CD4-positive, alpha-beta T cell treated with Interleukin-17A for 1 hour (primary cell): Measurements from ENCODE around the gene CTRB1.

ENCODE experiments used
- DNase-seq: peaks from one replicate; pipeline ENCODE4 v3.0.0-alpha.2; 2020

Gene CTRB1

GRCh38 chr16:75218256-75219076, at the start of gene CTRB1:
Gene CTRB1, plus strand, starts transcription at chr16:75218988. Its CDS starts 20 bp downstream, at chr16:75219008.
- DNase-seq, result no peak

- DNase-seq, result no peak
Observed at GRCh38 chr16:75169899-75170405, 48.8 kb upstream of the CTRB1 start.

GRCh38 chr16:75172578-75172977, 46.2 kb upstream of the CTRB1 start:
- DNase-seq, result no peak

- DNase-seq, result no peak
Observed at GRCh38 chr16:75175074-75175473, 43.7 kb upstream of the CTRB1 start.

- DNase-seq, result no peak
Observed at GRCh38 chr16:75176926-75177325, 41.9 kb upstream of the CTRB1 start.

- no peak for DNase-seq
Observed at GRCh38 chr16:75179208-75179607, 39.6 kb upstream of the CTRB1 start.

- DNase-seq, result no peak
Observed at GRCh38 chr16:75181630-75182029, 37.2 kb upstream of the CTRB1 start.

GRCh38 chr16:75188832-75189477, 29.8 kb upstream of the CTRB1 start:
- no peak for DNase-seq

- no peak for DNase-seq
Observed at GRCh38 chr16:75189638-75190245, 29.0 kb upstream of the CTRB1 start.

- DNase-seq, result no peak
Observed at GRCh38 chr16:75192606-75193264, 26.1 kb upstream of the CTRB1 start.

GRCh38 chr16:75193265-75193650, 25.5 kb upstream of the CTRB1 start:
- DNase-seq, result no peak

GRCh38 chr16:75193730-75194444, 24.9 kb upstream of the CTRB1 start:
- DNase-seq, result no peak

GRCh38 chr16:75195811-75196790, 22.7 kb upstream of the CTRB1 start:
- DNase-seq, result no peak

GRCh38 chr16:75196836-75197235, 22.0 kb upstream of the CTRB1 start:
- DNase-seq, result no peak

- DNase-seq, result no peak
Observed at GRCh38 chr16:75197522-75198134, 21.2 kb upstream of the CTRB1 start.

GRCh38 chr16:75198135-75198600, 20.6 kb upstream of the CTRB1 start:
- DNase-seq, result no peak

- no peak for DNase-seq
Observed at GRCh38 chr16:75202069-75202590, 16.7 kb upstream of the CTRB1 start.

GRCh38 chr16:75203096-75203495, 15.7 kb upstream of the CTRB1 start:
- no peak for DNase-seq

GRCh38 chr16:75203667-75204409, 14.9 kb upstream of the CTRB1 start:
- DNase-seq, result no peak

- DNase-seq, result no peak
Observed at GRCh38 chr16:75204410-75204758, 14.4 kb upstream of the CTRB1 start.
